Measurements from ENCODE around the gene PAM. TPM values are rescaled to one million over a fixed set of nuclear protein-coding genes. Genes with fewer than 3 reads are reported as not detected.

The PAM gene
- total RNA-seq, 2 experiments from 2014 or later = 45.8 to 46.2 TPM

GRCh38 chr5:102865171-102865509 is 110.0 kb downstream of the PAM start:
- DNase-seq = no peak
- Mint-ChIP-seq H3K9me3 (no peaks in the 10 kb centered on the region), H3K4me3 (peak overlapping the region; percentile 54), H3K4me1 (peaks cover 11% of the 10 kb centered on the region), H3K27me3 (peaks cover 18% of the 10 kb centered on the region), H3K27ac (no peak overlapping the region), H3K36me3 (ENCODE audit: low read depth) (peaks cover 16% of the 10 kb centered on the region)
- ChIA-PET CTCF (interaction anchor here (1.1 kb wide), 1 partner anchor 8 kb away, joined by 5 read pairs; no protein-coding TSS in a partner anchor), POLR2A (interaction anchor here (2.0 kb wide), 1 partner anchor 255 kb away, joined by 6 read pairs; the partner anchor contains the start of genes GIN1 and PPIP5K2)

- ChIA-PET CTCF (interaction anchor here (1.1 kb wide), 1 partner anchor 8 kb away, joined by 5 read pairs; no protein-coding TSS in a partner anchor), POLR2A (interaction anchor here (0.7 to 2.0 kb wide), 2 partner anchors 19 to 254 kb away, joined by 3 to 6 read pairs; partner anchors contain the start of genes GIN1 and PPIP5K2)
- Mint-ChIP-seq H3K4me3 (peak overlapping the region; percentile 54), H3K27me3 (peaks cover 18% of the 10 kb centered on the region), H3K27ac (no peak overlapping the region), H3K4me1 (peaks cover 11% of the 10 kb centered on the region), H3K9me3 (no peaks in the 10 kb centered on the region), H3K36me3 (ENCODE audit: low read depth) (peaks cover 16% of the 10 kb centered on the region)
- DNase-seq = no peak
These were observed 110.6 kb downstream of the PAM start for GRCh38 chr5:102865510-102866236.

- H3K9me3 Mint-ChIP-seq = no peaks in the 10 kb centered on the region
- DNase-seq = no peak
- ChIA-PET CTCF (interaction anchor here (1.1 kb wide), 1 partner anchor 9 kb away, joined by 5 read pairs; no protein-coding TSS in a partner anchor), POLR2A (interaction anchor here (0.6 to 2.0 kb wide), 3 partner anchors 20 to 406 kb away, joined by 3 to 6 read pairs (median 3); partner anchors contain the start of genes GIN1 and PPIP5K2)
- peak overlapping the region; percentile 50 for H3K4me3 Mint-ChIP-seq
- peaks cover 18% of the 10 kb centered on the region for H3K27me3 Mint-ChIP-seq
- H3K27ac Mint-ChIP-seq = no peak overlapping the region
- H3K4me1 Mint-ChIP-seq = peaks cover 11% of the 10 kb centered on the region
- H3K36me3 Mint-ChIP-seq (ENCODE audit: low read depth) = peaks cover 16% of the 10 kb centered on the region
These were observed 111.1 kb downstream of the PAM start for GRCh38 chr5:102866237-102866600.

- no peaks in the 10 kb centered on the region for H3K9me3 Mint-ChIP-seq
- H3K27ac Mint-ChIP-seq = no peak overlapping the region
- CTCF ChIA-PET = interaction anchor here (1.5 kb wide), 1 partner anchor 11 kb away, joined by 4 read pairs; no protein-coding TSS in a partner anchor
- POLR2A ChIA-PET = no interaction called here
- no peak overlapping the region for H3K4me3 Mint-ChIP-seq
- no peak for DNase-seq
- H3K36me3 Mint-ChIP-seq (ENCODE audit: low read depth) = peaks cover 16% of the 10 kb centered on the region
- peaks cover 11% of the 10 kb centered on the region for H3K4me1 Mint-ChIP-seq
- H3K27me3 Mint-ChIP-seq = peaks cover 18% of the 10 kb centered on the region
These were observed 113.0 kb downstream of the PAM start for GRCh38 chr5:102867992-102868662.

GRCh38 chr5:102869230-102869629 is 114.1 kb downstream of the PAM start:
- CTCF ChIA-PET = no interaction called here
- no peak overlapping the region for H3K27ac Mint-ChIP-seq
- peaks cover 11% of the 10 kb centered on the region for H3K4me1 Mint-ChIP-seq
- POLR2A ChIA-PET = no interaction called here
- H3K27me3 Mint-ChIP-seq = peaks cover 17% of the 10 kb centered on the region
- peaks cover 16% of the 10 kb centered on the region for H3K36me3 Mint-ChIP-seq (ENCODE audit: low read depth)
- H3K4me3 Mint-ChIP-seq = no peak overlapping the region
- H3K9me3 Mint-ChIP-seq = no peaks in the 10 kb centered on the region
- DNase-seq = no peak

- ChIA-PET POLR2A (interaction anchor here (1.2 kb wide), 1 partner anchor 14 kb away, joined by 3 read pairs; no protein-coding TSS in a partner anchor), CTCF (no interaction called here)
- H3K4me3 Mint-ChIP-seq = no peak overlapping the region
- no peak for DNase-seq
- no peaks in the 10 kb centered on the region for H3K9me3 Mint-ChIP-seq
- H3K36me3 Mint-ChIP-seq (ENCODE audit: low read depth) = peaks cover 10% of the 10 kb centered on the region
- no peaks in the 10 kb centered on the region for H3K4me1 Mint-ChIP-seq
- no peak overlapping the region for H3K27ac Mint-ChIP-seq
- H3K27me3 Mint-ChIP-seq = no peaks in the 10 kb centered on the region
These were observed 118.4 kb downstream of the PAM start for GRCh38 chr5:102873379-102873932.

GRCh38 chr5:102874054-102874453 is 118.9 kb downstream of the PAM start:
- DNase-seq = no peak
- Mint-ChIP-seq H3K27ac (no peak overlapping the region), H3K4me1 (no peaks in the 10 kb centered on the region), H3K4me3 (no peak overlapping the region), H3K36me3 (ENCODE audit: low read depth) (peaks cover 9% of the 10 kb centered on the region), H3K27me3 (no peaks in the 10 kb centered on the region), H3K9me3 (no peaks in the 10 kb centered on the region)
- ChIA-PET CTCF (no interaction called here), POLR2A (no interaction called here)

GRCh38 chr5:102875721-102876123 is 120.6 kb downstream of the PAM start:
- no peaks in the 10 kb centered on the region for H3K9me3 Mint-ChIP-seq
- CTCF ChIA-PET = no interaction called here

GRCh38 chr5:102876610-102877009 is 121.5 kb downstream of the PAM start:
- peaks cover 3% of the 10 kb centered on the region for H3K36me3 Mint-ChIP-seq (ENCODE audit: low read depth)
- POLR2A ChIA-PET = no interaction called here

More at GRCh38 chr5:102875721-102876123, 120.6 kb downstream of the PAM start:
- Mint-ChIP-seq H3K27me3 (no peaks in the 10 kb centered on the region), H3K27ac (no peak overlapping the region), H3K4me3 (no peak overlapping the region), H3K4me1 (no peaks in the 10 kb centered on the region), H3K36me3 (ENCODE audit: low read depth) (peaks cover 3% of the 10 kb centered on the region)
- POLR2A ChIA-PET = no interaction called here
- DNase-seq = no peak

GRCh38 chr5:102879741-102880140 is 124.6 kb downstream of the PAM start:
- CTCF ChIA-PET = no interaction called here
- H3K4me1 Mint-ChIP-seq = no peaks in the 10 kb centered on the region
- no peaks in the 10 kb centered on the region for H3K27me3 Mint-ChIP-seq
- no peak overlapping the region for H3K27ac Mint-ChIP-seq
- H3K36me3 Mint-ChIP-seq (ENCODE audit: low read depth) = peaks cover 3% of the 10 kb centered on the region
- POLR2A ChIA-PET = no interaction called here
- H3K9me3 Mint-ChIP-seq = no peaks in the 10 kb centered on the region
- H3K4me3 Mint-ChIP-seq = no peak overlapping the region
- no peak for DNase-seq

More at GRCh38 chr5:102876610-102877009, 121.5 kb downstream of the PAM start:
- Mint-ChIP-seq H3K9me3 (no peaks in the 10 kb centered on the region), H3K4me3 (no peak overlapping the region), H3K27me3 (no peaks in the 10 kb centered on the region), H3K4me1 (no peaks in the 10 kb centered on the region), H3K27ac (no peak overlapping the region)
- CTCF ChIA-PET = no interaction called here
- no peak for DNase-seq

- H3K36me3 Mint-ChIP-seq (ENCODE audit: low read depth) = no peaks in the 10 kb centered on the region
- no peaks in the 10 kb centered on the region for H3K27me3 Mint-ChIP-seq
- H3K4me1 Mint-ChIP-seq = no peaks in the 10 kb centered on the region
- DNase-seq = no peak
- CTCF ChIA-PET = no interaction called here
- POLR2A ChIA-PET = no interaction called here
- H3K27ac Mint-ChIP-seq = no peak overlapping the region
- H3K4me3 Mint-ChIP-seq = no peak overlapping the region
- no peaks in the 10 kb centered on the region for H3K9me3 Mint-ChIP-seq
These were observed 131.5 kb downstream of the PAM start for GRCh38 chr5:102886586-102886985.

- ChIA-PET POLR2A (no interaction called here), CTCF (no interaction called here)
- Mint-ChIP-seq H3K9me3 (no peaks in the 10 kb centered on the region), H3K27me3 (no peaks in the 10 kb centered on the region), H3K27ac (no peak overlapping the region), H3K4me3 (no peak overlapping the region), H3K36me3 (ENCODE audit: low read depth) (no peaks in the 10 kb centered on the region), H3K4me1 (no peaks in the 10 kb centered on the region)
- DNase-seq = no peak
These were observed 133.4 kb downstream of the PAM start for GRCh38 chr5:102888483-102888882.

- no peak for DNase-seq
- no peaks in the 10 kb centered on the region for H3K27me3 Mint-ChIP-seq
These were observed 133.9 kb downstream of the PAM start for GRCh38 chr5:102889033-102889432.

More at GRCh38 chr5:102889033-102889432, 133.9 kb downstream of the PAM start:
- H3K9me3 Mint-ChIP-seq = no peaks in the 10 kb centered on the region
- CTCF ChIA-PET = no interaction called here
- H3K4me1 Mint-ChIP-seq = no peaks in the 10 kb centered on the region
- H3K4me3 Mint-ChIP-seq = no peak overlapping the region
- no peak overlapping the region for H3K27ac Mint-ChIP-seq
- POLR2A ChIA-PET = no interaction called here
- no peaks in the 10 kb centered on the region for H3K36me3 Mint-ChIP-seq (ENCODE audit: low read depth)
